ENCODE results near the gene SPRY1.

SPRY1 gene

DNA sequence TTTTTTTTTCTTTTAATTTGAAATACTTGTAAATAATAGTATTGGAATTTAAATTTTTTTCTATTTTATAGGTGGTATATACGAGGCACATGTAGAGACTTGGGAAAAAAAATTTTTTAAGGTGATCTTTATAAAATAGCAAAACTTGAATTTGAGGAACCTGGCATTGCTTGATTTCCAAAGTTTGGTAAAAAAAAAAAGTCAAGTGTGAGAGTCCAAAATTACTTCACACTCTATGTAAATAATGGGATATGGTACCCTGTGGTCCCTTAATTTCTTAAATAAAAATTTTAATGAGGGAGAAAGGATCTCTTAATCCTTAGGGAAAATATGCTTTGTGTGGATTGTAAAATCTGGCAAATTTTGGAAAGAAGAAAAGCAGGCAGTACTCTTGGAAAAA lies 19.0 kb downstream of the SPRY1 start:
- no peak for DNase-seq (ENCODE audit: low read depth)
- no peak overlapping the region for H3K4me3 ChIP-seq (ENCODE audit: low read length)
- TF ChIP-seq, protein P1, sequence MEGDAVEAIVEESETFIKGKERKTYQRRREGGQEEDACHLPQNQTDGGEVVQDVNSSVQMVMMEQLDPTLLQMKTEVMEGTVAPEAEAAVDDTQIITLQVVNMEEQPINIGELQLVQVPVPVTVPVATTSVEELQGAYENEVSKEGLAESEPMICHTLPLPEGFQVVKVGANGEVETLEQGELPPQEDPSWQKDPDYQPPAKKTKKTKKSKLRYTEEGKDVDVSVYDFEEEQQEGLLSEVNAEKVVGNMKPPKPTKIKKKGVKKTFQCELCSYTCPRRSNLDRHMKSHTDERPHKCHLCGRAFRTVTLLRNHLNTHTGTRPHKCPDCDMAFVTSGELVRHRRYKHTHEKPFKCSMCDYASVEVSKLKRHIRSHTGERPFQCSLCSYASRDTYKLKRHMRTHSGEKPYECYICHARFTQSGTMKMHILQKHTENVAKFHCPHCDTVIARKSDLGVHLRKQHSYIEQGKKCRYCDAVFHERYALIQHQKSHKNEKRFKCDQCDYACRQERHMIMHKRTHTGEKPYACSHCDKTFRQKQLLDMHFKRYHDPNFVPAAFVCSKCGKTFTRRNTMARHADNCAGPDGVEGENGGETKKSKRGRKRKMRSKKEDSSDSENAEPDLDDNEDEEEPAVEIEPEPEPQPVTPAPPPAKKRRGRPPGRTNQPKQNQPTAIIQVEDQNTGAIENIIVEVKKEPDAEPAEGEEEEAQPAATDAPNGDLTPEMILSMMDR (IDR thresholded peaks at IDR 0.05; ENCODE audit: insufficient read depth, low read depth, low read length, missing control alignments): no peak

DNA sequence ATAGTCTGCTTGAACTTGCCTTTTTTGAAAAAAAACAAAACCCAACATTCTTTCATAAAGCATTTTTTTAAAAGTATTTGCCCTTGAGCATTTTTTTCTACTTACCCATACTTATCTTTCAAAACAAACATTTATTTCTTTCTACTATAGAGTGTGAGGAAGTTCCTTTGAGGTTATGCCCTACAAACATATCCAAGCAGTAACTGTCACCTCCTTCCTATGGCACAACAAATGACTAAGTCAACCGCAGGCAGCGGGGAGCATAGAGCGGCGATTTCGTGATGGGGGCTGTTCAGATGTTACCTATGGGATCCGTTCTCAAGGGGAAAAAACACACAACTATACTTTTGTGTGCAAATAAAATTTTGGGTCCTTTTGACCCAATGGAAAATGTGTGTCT lies 19.4 kb downstream of the SPRY1 start:
- no peak overlapping the region for H3K4me3 ChIP-seq (ENCODE audit: low read length)
- peak; percentile 54 for DNase-seq (ENCODE audit: low read depth)

DNA sequence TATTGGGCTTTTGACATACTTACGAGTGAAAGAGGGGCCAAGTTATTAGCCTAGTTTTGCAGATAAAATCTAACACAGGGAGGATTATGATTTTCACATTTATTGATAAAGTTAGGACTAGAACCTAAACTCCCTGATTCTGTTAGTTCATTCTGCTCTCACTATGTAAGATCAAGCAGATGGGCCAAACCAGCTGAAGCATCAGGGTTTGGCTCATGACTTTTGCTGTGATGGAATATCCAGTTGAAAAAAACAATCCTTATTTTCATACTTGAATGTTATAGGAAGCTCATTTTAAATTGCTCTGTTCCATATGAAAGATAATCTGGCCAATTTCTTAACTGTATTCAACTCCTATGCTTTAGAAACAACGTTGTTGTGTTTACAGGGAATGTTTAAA lies 21.2 kb downstream of the SPRY1 start:
- TF ChIP-seq, protein P1 (IDR thresholded peaks at IDR 0.05; ENCODE audit: insufficient read depth, low read depth, low read length, missing control alignments): no peak
- H3K4me3 ChIP-seq (ENCODE audit: low read length): no peak overlapping the region
- no peak for DNase-seq (ENCODE audit: low read depth)

More for the DNA sequence above, 19.4 kb downstream of the SPRY1 start:
- TF ChIP-seq, protein P1 (IDR thresholded peaks at IDR 0.05; ENCODE audit: insufficient read depth, low read depth, low read length, missing control alignments): no peak

DNA sequence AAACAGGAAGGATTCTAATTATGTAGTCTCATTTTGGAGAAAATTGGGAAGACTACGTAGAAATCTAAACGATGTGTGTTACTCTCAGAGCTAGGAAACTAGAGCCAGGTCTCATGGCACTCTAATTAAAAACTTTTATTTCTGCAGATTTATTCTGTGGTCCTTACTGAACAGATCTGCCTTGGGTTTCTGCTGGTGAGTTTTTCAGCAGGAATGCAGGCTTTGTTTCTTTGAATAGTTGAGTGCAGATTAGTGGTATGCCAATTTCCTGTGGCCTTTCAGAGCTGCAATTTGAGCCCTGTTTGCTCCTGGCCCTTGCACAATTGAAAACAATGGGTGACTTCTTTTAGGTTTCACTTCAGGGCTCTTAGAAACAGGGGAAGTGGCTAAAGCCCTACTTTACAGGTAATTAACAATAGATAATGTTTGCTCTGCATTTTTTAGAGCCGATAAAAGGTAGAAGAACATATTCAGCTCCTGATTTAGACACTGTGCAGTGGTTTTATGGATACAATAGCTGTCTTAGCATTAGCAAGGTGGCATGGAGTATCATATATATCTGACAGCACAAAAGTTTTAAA lies 21.8 kb downstream of the SPRY1 start:
- H3K4me3 ChIP-seq (ENCODE audit: low read length): no peak overlapping the region
- TF ChIP-seq, protein P1 (IDR thresholded peaks at IDR 0.05; ENCODE audit: insufficient read depth, low read depth, low read length, missing control alignments): no peak
- peak; percentile 82 for DNase-seq (ENCODE audit: low read depth)

DNA sequence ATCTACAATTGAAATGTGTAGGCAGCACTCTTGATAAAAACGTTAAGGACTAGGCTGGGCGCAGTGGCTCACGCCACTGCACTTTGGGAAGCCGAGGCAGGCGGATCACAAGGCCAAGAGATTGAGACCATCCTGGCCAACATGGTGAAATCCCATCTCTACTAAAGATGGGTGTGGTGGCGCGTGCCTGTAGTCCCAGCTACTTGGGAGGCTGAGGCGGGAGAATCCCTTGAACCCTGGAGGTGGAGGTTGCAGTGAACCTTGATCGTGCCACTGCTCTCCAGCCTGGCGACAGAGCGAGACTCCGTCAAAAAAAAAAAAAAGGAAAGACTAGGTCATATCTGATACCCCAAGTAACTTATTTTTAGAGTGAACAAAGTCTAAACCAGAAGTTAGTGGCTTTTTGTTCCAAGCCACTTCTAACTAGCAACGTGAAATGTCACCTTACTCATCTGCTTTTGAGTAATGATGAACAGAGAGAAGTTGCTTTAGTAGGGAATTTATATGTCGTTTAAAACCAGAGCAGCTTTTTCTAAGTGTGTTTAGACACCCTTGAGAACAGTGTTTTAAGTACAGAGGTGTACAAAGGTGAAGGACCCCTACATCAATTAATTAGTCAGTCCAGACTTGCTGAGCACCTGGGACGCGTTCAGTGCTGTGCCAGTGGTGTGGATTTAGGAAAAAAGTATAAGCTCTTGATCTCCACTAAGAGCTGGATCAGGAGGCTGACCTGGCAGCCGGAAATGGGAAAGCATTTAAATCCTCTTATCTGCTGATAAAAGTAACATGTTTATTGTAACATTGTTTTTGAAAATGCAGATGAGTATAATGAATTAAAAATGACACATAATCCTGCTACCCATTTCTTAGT lies 23.5 kb downstream of the SPRY1 start:
- H3K4me3 ChIP-seq (ENCODE audit: low read length): no peak overlapping the region
- TF ChIP-seq, protein P1 (IDR thresholded peaks at IDR 0.05; ENCODE audit: insufficient read depth, low read depth, low read length, missing control alignments): no peak
- no peak for DNase-seq (ENCODE audit: low read depth)

DNA sequence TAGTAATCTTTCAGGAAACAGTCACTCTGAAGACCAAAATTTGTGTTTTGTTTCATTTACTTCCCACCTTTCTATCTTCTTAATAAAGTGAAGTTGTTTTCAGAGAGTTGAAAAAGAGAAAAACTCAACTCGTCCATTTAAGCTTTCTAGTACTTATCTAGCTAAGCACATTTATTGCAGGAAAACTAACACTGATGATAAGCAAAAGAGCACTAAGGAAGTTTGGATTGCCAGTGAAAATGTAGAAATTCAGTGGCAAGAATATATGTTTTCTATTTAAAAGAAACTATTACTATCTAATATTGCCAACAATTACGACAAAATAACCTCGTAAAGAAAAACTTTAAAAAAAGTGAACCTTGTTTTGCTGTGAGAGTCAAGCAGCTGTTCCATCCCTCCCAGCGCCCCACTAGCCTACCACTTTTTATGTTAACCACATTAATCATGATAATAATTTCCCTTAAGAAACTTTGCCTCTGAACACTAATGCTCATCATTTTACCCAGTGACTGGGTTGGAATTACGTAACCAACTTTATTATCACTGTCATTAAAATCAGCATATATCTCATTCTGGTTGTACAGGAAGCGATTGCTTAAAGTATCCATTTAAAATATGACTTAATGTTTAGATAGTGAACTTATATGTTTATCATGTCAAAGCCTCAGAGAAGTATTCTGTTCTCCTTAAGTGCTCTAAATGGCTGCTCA lies 24.8 kb downstream of the SPRY1 start:
- TF ChIP-seq, protein P1 (IDR thresholded peaks at IDR 0.05; ENCODE audit: insufficient read depth, low read depth, low read length, missing control alignments): no peak
- no peak overlapping the region for H3K4me3 ChIP-seq (ENCODE audit: low read length)
- peak; percentile 51 for DNase-seq (ENCODE audit: low read depth)

Data from epithelial cell of esophagus (primary cell).